Measurements from ENCODE around the gene TPPP2. TPM values are rescaled to one million over a fixed set of nuclear protein-coding genes. Genes with fewer than 3 reads are reported as not detected.

The TPPP2 gene
- total RNA-seq, 1 donor from 2014 or later = not detected

- peak overlapping the region; percentile 92 for H3K4me3 Mint-ChIP-seq
- H3K27me3 Mint-ChIP-seq = peaks cover 8% of the 10 kb centered on the region
- DNase-seq (ENCODE audit: extremely low spot score, unreplicated experiment) = no peak
- H3K9me3 Mint-ChIP-seq = no peaks in the 10 kb centered on the region
- TF ChIP-seq, protein P1, sequence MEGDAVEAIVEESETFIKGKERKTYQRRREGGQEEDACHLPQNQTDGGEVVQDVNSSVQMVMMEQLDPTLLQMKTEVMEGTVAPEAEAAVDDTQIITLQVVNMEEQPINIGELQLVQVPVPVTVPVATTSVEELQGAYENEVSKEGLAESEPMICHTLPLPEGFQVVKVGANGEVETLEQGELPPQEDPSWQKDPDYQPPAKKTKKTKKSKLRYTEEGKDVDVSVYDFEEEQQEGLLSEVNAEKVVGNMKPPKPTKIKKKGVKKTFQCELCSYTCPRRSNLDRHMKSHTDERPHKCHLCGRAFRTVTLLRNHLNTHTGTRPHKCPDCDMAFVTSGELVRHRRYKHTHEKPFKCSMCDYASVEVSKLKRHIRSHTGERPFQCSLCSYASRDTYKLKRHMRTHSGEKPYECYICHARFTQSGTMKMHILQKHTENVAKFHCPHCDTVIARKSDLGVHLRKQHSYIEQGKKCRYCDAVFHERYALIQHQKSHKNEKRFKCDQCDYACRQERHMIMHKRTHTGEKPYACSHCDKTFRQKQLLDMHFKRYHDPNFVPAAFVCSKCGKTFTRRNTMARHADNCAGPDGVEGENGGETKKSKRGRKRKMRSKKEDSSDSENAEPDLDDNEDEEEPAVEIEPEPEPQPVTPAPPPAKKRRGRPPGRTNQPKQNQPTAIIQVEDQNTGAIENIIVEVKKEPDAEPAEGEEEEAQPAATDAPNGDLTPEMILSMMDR (conservative IDR thresholded peaks at IDR 0.05) = no peak
- H3K27ac Mint-ChIP-seq = peak overlapping the region; percentile 79
- H3K4me1 Mint-ChIP-seq (ENCODE audit: unreplicated experiment) = peaks cover 26% of the 10 kb centered on the region
- H3K36me3 Mint-ChIP-seq = peaks cover 8% of the 10 kb centered on the region
These were observed 6.8 kb upstream of the TPPP2 start for GRCh38 chr14:21023174-21023573.

DNA sequence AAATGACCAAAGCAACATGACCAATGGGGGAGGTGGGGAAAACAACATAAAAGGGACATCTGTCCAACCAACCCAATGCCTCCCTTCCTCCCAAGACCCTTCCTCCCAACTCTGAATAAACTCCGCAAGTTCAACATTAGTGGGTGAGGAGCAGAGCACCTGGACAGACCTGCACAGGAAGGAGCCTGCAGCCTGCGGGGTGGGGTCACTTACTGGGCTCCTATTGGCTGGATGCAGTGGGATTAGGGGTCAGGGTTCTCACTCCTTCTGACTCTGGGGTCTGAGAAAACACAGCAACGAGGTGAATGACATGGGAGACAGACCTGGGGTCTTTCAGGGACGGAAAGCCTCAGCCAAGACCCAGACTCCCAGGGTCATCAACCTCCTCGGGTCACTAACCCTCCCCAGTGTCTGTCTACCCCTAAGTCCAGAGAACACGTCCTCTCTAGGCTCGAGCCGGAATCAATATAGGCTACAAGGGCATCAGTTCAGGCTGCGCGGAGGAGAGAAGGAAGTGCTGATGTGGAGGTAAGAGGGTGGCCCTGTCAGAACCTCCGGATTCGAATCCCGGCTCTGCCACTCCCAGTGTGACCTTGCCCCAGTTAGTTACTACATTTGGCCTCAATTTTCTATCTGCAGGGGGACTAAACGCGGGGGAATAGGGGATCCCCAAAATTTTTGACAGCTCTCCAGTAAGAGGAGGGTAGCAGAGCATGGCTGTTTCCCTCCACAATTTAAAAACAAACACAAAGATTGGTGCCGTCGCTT is 6.0 kb upstream of the TPPP2 start:
- peak overlapping the region; percentile 88 for H3K27ac Mint-ChIP-seq
- H3K4me3 Mint-ChIP-seq = peak overlapping the region; percentile 92
- no peak for DNase-seq (ENCODE audit: extremely low spot score, unreplicated experiment)
- peaks cover 26% of the 10 kb centered on the region for H3K4me1 Mint-ChIP-seq (ENCODE audit: unreplicated experiment)
- no peaks in the 10 kb centered on the region for H3K9me3 Mint-ChIP-seq
- H3K36me3 Mint-ChIP-seq = peaks cover 8% of the 10 kb centered on the region
- peaks cover 8% of the 10 kb centered on the region for H3K27me3 Mint-ChIP-seq
- TF ChIP-seq, protein P1 (conservative IDR thresholded peaks at IDR 0.05) = no peak

GRCh38 chr14:21024585-21025370 is 5.2 kb upstream of the TPPP2 start, which contains the start of gene NDRG2:
NDRG2 (minus strand) TSS chr14:21025061; CDS start chr14:21023315, 1,746 bp downstream.
- Mint-ChIP-seq H3K4me3 (peak within 1 kb of the TSS; percentile 92), H3K36me3 (peaks cover 8% of the 10 kb centered on the region), H3K4me1 (ENCODE audit: unreplicated experiment) (peaks cover 26% of the 10 kb centered on the region), H3K27me3 (peaks cover 8% of the 10 kb centered on the region), H3K9me3 (no peaks in the 10 kb centered on the region), H3K27ac (peak within 1 kb of the TSS; percentile 88)
- TF ChIP-seq, protein P1 (conservative IDR thresholded peaks at IDR 0.05) = no peak
- peak; percentile 87 for DNase-seq (ENCODE audit: extremely low spot score, unreplicated experiment)

- peaks cover 8% of the 10 kb centered on the region for H3K27me3 Mint-ChIP-seq
- H3K4me1 Mint-ChIP-seq (ENCODE audit: unreplicated experiment) = peaks cover 25% of the 10 kb centered on the region
- DNase-seq (ENCODE audit: extremely low spot score, unreplicated experiment) = no peak
- H3K27ac Mint-ChIP-seq = peak overlapping the region; percentile 56
- no peaks in the 10 kb centered on the region for H3K9me3 Mint-ChIP-seq
- H3K4me3 Mint-ChIP-seq = peak overlapping the region; percentile 91
- H3K36me3 Mint-ChIP-seq = peaks cover 8% of the 10 kb centered on the region
- TF ChIP-seq, protein P1 (conservative IDR thresholded peaks at IDR 0.05) = no peak
These were observed 4.4 kb upstream of the TPPP2 start for GRCh38 chr14:21025371-21026273.

Data from type B pancreatic cell (in vitro differentiated cells).